Measurements from ENCODE around the gene LCNL1. TPM values are rescaled to one million over a fixed set of nuclear protein-coding genes. Genes with fewer than 3 reads are reported as not detected.

LCNL1 gene
- total RNA-seq, 1 experiment from 2014 or later = not detected

- Histone ChIP-seq H3K4me3 (ENCODE audit: low read depth, low read length, poor library complexity, severe bottlenecking) (no peak overlapping the region), H3K4me1 (ENCODE audit: insufficient read depth, low read length, poor library complexity, severe bottlenecking) (no peaks in the 10 kb centered on the region), H3K27ac (ENCODE audit: low read depth, low read length, poor library complexity, severe bottlenecking) (no peak overlapping the region), H3K9me3 (ENCODE audit: low read depth, low read length, poor library complexity, severe bottlenecking) (no peaks in the 10 kb centered on the region), H3K36me3 (ENCODE audit: insufficient read depth, low read length, poor library complexity, severe bottlenecking) (no peaks in the 10 kb centered on the region), H3K27me3 (replicated peaks; ENCODE audit: insufficient read depth, low read depth, low read length, poor library complexity) (no peaks in the 10 kb centered on the region)
- ChIA-PET POLR2A (ENCODE audit: low non-redundant PET) (interaction anchor here (0.7 kb wide), 1 partner anchor 14 kb away, joined by 5 read pairs; no protein-coding TSS in a partner anchor), CTCF (no interaction called here)
- BruUV-seq (replicated peaks) = no TSS peak
- intact Hi-C loops (cut with micrococcal nuclease; ENCODE audit: unreplicated experiment) = no loop called here
- no peak for TF ChIP-seq EZH2 (IDR thresholded peaks at IDR 0.05; ENCODE audit: borderline replicate concordance, low read depth, low read length, poor library complexity, severe bottlenecking)
- TF ChIP-seq CTCF (conservative IDR thresholded peaks at IDR 0.05; ENCODE audit: low read depth, low read length) = no peak
- DNase-seq (ENCODE audit: low spot score) = no peak
Observed at GRCh38 chr9:136955943-136956335, 26.9 kb upstream of the LCNL1 start.

DNA sequence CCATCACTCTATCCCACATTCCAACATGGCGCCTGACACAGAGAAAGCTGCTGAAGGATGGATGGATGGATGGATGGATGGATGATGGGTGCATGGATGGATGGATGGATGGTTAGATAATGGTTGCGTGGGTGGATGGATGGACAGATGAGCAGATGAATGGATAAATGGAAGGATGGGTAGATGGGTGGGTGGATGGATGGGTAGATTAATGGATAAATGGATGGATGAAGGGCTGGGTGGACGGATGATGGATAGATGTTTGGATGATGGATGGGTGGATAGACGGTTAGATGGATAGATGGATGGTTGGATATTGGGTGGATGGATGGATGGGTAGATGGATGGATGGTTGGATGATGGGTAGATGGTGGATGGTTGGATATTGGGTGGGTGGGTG, 26.2 kb upstream of the LCNL1 start:
- H3K4me1 ChIP-seq (ENCODE audit: insufficient read depth, low read length, poor library complexity, severe bottlenecking) = no peaks in the 10 kb centered on the region
- H3K27me3 ChIP-seq (replicated peaks; ENCODE audit: insufficient read depth, low read depth, low read length, poor library complexity) = no peaks in the 10 kb centered on the region
- intact Hi-C loops (cut with micrococcal nuclease; ENCODE audit: unreplicated experiment) = no loop called here
- ChIA-PET CTCF (no interaction called here), POLR2A (ENCODE audit: low non-redundant PET) (interaction anchor here (0.7 kb wide), 1 partner anchor 13 kb away, joined by 5 read pairs; no protein-coding TSS in a partner anchor)
- no peak overlapping the region for H3K4me3 ChIP-seq (ENCODE audit: low read depth, low read length, poor library complexity, severe bottlenecking)
- H3K36me3 ChIP-seq (ENCODE audit: insufficient read depth, low read length, poor library complexity, severe bottlenecking) = no peaks in the 10 kb centered on the region
- H3K9me3 ChIP-seq (ENCODE audit: low read depth, low read length, poor library complexity, severe bottlenecking) = no peaks in the 10 kb centered on the region
- DNase-seq (ENCODE audit: low spot score) = no peak
- no peak overlapping the region for H3K27ac ChIP-seq (ENCODE audit: low read depth, low read length, poor library complexity, severe bottlenecking)
- BruUV-seq (replicated peaks) = no TSS peak
- TF ChIP-seq CTCF (conservative IDR thresholded peaks at IDR 0.05; ENCODE audit: low read depth, low read length) (no peak), EZH2 (IDR thresholded peaks at IDR 0.05; ENCODE audit: borderline replicate concordance, low read depth, low read length, poor library complexity, severe bottlenecking) (no peak)

- TF ChIP-seq EZH2 (IDR thresholded peaks at IDR 0.05; ENCODE audit: borderline replicate concordance, low read depth, low read length, poor library complexity, severe bottlenecking) (no peak), CTCF (conservative IDR thresholded peaks at IDR 0.05; ENCODE audit: low read depth, low read length) (no peak)
- H3K36me3 ChIP-seq (ENCODE audit: insufficient read depth, low read length, poor library complexity, severe bottlenecking) = no peaks in the 10 kb centered on the region
- DNase-seq (ENCODE audit: low spot score) = no peak
- H3K4me1 ChIP-seq (ENCODE audit: insufficient read depth, low read length, poor library complexity, severe bottlenecking) = no peaks in the 10 kb centered on the region
- H3K9me3 ChIP-seq (ENCODE audit: low read depth, low read length, poor library complexity, severe bottlenecking) = no peaks in the 10 kb centered on the region
- POLR2A ChIA-PET (ENCODE audit: low non-redundant PET) = no interaction called here
- H3K27ac ChIP-seq (ENCODE audit: low read depth, low read length, poor library complexity, severe bottlenecking) = no peak overlapping the region
- no peaks in the 10 kb centered on the region for H3K27me3 ChIP-seq (replicated peaks; ENCODE audit: insufficient read depth, low read depth, low read length, poor library complexity)
- no peak overlapping the region for H3K4me3 ChIP-seq (ENCODE audit: low read depth, low read length, poor library complexity, severe bottlenecking)
- no TSS peak for BruUV-seq (replicated peaks)
- CTCF ChIA-PET = no interaction called here
- intact Hi-C loops (cut with micrococcal nuclease; ENCODE audit: unreplicated experiment) = no loop called here
Observed at GRCh38 chr9:136957461-136957860, 25.3 kb upstream of the LCNL1 start.

Data from A673 (cell line).